ENCODE results near the gene MYOD1.

The MYOD1 gene

DNA sequence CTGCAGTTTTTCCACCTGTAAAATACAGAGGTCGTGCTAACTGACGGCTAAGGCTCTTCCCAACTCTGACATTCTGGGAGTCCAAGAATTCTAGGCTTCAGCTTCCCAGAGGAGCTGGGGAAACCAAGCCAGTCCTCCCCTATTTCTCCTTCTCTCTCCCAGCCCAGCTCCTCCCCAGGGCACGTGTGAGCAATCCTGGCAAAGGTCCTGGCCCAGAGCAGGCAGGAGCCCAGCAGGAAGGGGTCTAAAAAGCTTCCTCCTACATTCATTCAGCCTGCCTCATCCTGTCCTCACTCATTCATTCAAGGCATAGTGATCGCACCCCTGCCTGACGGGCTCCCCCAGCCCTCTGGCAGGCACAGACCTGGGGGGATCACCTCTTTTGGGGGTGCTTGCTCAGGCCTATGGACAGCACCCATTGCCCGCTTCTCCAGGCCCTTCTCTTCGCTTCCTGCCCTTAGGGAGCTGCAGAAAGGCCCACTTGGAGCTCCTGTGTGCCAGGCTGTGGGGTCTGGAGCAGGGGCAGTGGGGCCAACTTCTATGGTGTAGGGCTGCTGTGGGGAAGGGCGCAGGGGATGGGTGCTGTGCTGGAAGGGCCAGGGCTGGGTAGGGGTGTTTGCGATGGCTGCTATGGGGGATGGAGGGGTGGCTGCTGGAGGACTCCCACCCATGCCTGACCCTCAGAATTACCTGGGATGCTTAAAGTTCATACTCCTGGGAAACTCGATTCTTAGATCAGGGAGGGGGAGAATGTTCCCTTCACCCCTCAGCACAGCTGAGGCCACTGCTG lies 25.0 kb downstream of the MYOD1 start:
- H3K4me1 ChIP-seq (ENCODE audit: control insufficient read depth, low read length): no peaks in the 10 kb centered on the region
- no peak overlapping the region for H3K27ac ChIP-seq (ENCODE audit: low read depth, low read length)
- H3K79me2 ChIP-seq (ENCODE audit: control insufficient read depth, low read length): no peaks in the 10 kb centered on the region
- no peak overlapping the region for H3K4me3 ChIP-seq (ENCODE audit: low read length)
- H3K27me3 ChIP-seq (ENCODE audit: control insufficient read depth, low read length): no peaks in the 10 kb centered on the region; the same call in 1 of the 2 replicates
- H3F3A ChIP-seq (ENCODE audit: control insufficient read depth, insufficient read depth): no peaks in the 10 kb centered on the region
- H3K36me3 ChIP-seq (ENCODE audit: control insufficient read depth, low read length): no peaks in the 10 kb centered on the region
- no peaks in the 10 kb centered on the region for H3K9me2 ChIP-seq (replicated peaks; ENCODE audit: control insufficient read depth, low read length)
- H4K20me1 ChIP-seq (ENCODE audit: control insufficient read depth, insufficient read depth, low read depth, low read length): no peaks in the 10 kb centered on the region
- no peak overlapping the region for H3K4me2 ChIP-seq (ENCODE audit: low read length)
- H3K9me3 ChIP-seq (ENCODE audit: control insufficient read depth, insufficient read depth, low read length): no peaks in the 10 kb centered on the region
- TF ChIP-seq EZH2phosphoT487 (IDR thresholded peaks at IDR 0.05; ENCODE audit: borderline replicate concordance, low read length): no peak
- TF ChIP-seq, protein P1, sequence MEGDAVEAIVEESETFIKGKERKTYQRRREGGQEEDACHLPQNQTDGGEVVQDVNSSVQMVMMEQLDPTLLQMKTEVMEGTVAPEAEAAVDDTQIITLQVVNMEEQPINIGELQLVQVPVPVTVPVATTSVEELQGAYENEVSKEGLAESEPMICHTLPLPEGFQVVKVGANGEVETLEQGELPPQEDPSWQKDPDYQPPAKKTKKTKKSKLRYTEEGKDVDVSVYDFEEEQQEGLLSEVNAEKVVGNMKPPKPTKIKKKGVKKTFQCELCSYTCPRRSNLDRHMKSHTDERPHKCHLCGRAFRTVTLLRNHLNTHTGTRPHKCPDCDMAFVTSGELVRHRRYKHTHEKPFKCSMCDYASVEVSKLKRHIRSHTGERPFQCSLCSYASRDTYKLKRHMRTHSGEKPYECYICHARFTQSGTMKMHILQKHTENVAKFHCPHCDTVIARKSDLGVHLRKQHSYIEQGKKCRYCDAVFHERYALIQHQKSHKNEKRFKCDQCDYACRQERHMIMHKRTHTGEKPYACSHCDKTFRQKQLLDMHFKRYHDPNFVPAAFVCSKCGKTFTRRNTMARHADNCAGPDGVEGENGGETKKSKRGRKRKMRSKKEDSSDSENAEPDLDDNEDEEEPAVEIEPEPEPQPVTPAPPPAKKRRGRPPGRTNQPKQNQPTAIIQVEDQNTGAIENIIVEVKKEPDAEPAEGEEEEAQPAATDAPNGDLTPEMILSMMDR (IDR thresholded peaks at IDR 0.05; ENCODE audit: low read depth, low read length, poor library complexity, severe bottlenecking): no peak

DNA sequence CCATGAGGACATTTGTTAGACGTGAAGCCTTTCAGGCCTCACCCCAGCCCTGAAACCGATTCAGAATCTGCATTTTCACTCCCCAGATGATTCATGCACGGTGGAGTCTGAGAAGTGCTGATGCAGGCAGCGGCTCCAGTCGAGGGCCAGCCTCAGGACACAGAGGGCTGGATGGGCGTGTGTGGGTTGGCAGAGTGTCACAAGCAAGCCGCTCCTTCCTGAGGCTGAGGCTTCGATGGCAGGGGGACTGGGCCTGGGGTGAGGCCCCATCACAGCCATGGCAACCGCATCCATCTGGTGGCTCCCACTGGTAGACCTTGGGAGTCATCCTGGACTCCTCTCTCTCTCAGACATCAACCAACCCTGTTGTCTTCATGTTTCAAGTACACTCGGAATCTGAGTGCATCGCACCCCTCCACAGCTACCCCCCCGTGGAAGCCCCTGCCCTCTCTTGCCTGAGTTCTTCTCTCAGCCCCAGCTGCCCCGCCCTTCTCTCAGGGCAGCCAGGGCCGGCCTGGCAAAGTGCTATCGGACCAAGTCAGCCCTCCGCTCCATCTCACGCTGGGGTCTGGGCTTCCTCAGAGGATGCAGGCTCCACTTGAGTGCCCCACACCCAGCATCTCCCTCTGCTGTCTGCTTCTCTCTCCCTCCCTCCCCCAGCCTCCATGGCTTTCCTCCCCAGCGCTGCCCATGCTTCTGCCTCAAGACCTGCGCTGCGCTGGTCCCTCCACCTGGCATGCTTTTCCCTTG lies 25.8 kb downstream of the MYOD1 start:
- Histone ChIP-seq H3K4me1 (ENCODE audit: control insufficient read depth, low read length) (no peaks in the 10 kb centered on the region), H3K4me3 (ENCODE audit: low read length) (no peak overlapping the region), H3K36me3 (ENCODE audit: control insufficient read depth, low read length) (no peaks in the 10 kb centered on the region), H4K20me1 (ENCODE audit: control insufficient read depth, insufficient read depth, low read depth, low read length) (no peaks in the 10 kb centered on the region), H3K4me2 (ENCODE audit: low read length) (no peak overlapping the region), H3K9me2 (replicated peaks; ENCODE audit: control insufficient read depth, low read length) (no peaks in the 10 kb centered on the region), H3K79me2 (ENCODE audit: control insufficient read depth, low read length) (no peaks in the 10 kb centered on the region), H3F3A (ENCODE audit: control insufficient read depth, insufficient read depth) (no peaks in the 10 kb centered on the region), H3K27me3 (ENCODE audit: control insufficient read depth, low read length) (no peaks in the 10 kb centered on the region), H3K27ac (ENCODE audit: low read depth, low read length) (no peak overlapping the region), H3K9me3 (ENCODE audit: control insufficient read depth, insufficient read depth, low read length) (no peaks in the 10 kb centered on the region)
- TF ChIP-seq EZH2phosphoT487 (IDR thresholded peaks at IDR 0.05; ENCODE audit: borderline replicate concordance, low read length): no peak
- TF ChIP-seq, protein P1 (IDR thresholded peaks at IDR 0.05; ENCODE audit: low read depth, low read length, poor library complexity, severe bottlenecking): no peak

DNA sequence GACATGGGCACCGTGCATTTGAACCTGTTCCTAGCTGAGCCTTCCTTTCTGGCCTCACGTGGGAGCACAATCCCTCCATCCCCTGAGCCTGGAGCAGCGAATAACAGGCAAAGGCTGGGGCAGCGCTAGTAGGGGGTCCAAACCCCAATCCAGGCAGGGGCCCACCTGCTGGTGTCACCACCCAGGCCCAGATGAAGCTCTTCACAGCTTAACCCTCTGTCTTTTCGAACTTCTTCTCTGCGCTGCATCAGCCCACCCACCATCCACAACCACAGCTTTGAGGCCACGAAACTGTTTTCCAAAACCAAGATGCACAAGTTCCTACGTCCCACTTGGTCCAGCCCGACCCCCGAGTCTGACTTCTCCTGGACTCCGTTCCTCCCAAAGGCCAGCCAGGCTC lies 26.7 kb downstream of the MYOD1 start:
- Histone ChIP-seq H3K79me2 (ENCODE audit: control insufficient read depth, low read length) (no peaks in the 10 kb centered on the region), H3K36me3 (ENCODE audit: control insufficient read depth, low read length) (no peaks in the 10 kb centered on the region), H3K9me2 (replicated peaks; ENCODE audit: control insufficient read depth, low read length) (no peaks in the 10 kb centered on the region), H3K27me3 (ENCODE audit: control insufficient read depth, low read length) (no peaks in the 10 kb centered on the region), H3F3A (ENCODE audit: control insufficient read depth, insufficient read depth) (no peaks in the 10 kb centered on the region), H3K27ac (ENCODE audit: low read depth, low read length) (no peak overlapping the region), H4K20me1 (ENCODE audit: control insufficient read depth, insufficient read depth, low read depth, low read length) (no peaks in the 10 kb centered on the region), H3K4me1 (ENCODE audit: control insufficient read depth, low read length) (no peaks in the 10 kb centered on the region), H3K4me3 (ENCODE audit: low read length) (no peak overlapping the region), H3K9me3 (ENCODE audit: control insufficient read depth, insufficient read depth, low read length) (no peaks in the 10 kb centered on the region), H3K4me2 (ENCODE audit: low read length) (no peak overlapping the region)
- TF ChIP-seq, protein P1 (IDR thresholded peaks at IDR 0.05; ENCODE audit: low read depth, low read length, poor library complexity, severe bottlenecking): no peak
- TF ChIP-seq EZH2phosphoT487 (IDR thresholded peaks at IDR 0.05; ENCODE audit: borderline replicate concordance, low read length): no peak

Data from DOHH2 (cell line).